CD4-positive, alpha-beta T cell (primary cell): ENCODE results near the gene SCN8A. TPM values are rescaled to one million over a fixed set of nuclear protein-coding genes. Genes with fewer than 3 reads are reported as not detected.

Experiments
- ATAC-seq: fragments of 200-7000 bp; cut with Tn5 transposase; one replicate; pipeline ENCODE4 v1.10.0; 2022; ENCODE audit warnings: mild to moderate bottlenecking; ENCODE audit not compliant: poor library complexity
- CTCF ChIA-PET: fragments of 350-600 bp; sonication (Branson Sonifier 250); formaldehyde crosslinking; loops from one replicate; lab custom pipeline; 2021; ENCODE audit warnings: antibody characterized with exemption, inconsistent platforms; lab: Charles Lee
- POLR2A ChIA-PET: fragments of 350-600 bp; sonication (Branson Sonifier 250); formaldehyde crosslinking; loops from one replicate; lab custom pipeline; 2021; ENCODE audit warnings: antibody characterized with exemption, inconsistent platforms; lab: Charles Lee
- DNase-seq, 14 experiments: peaks; one replicate each; pipeline ENCODE4 v3.0.0-alpha.2; 2013 to 2020; ENCODE audit warnings: mixed read lengths in 2 of 14
- H3K27ac ChIP-seq, 2 donors: one replicate each; pipeline versions ENCODE4 v1.5.1 to v1.7.0; 2013; ENCODE audit warnings: low read length in 2 of 2, low read depth in 1 of 2, mild to moderate bottlenecking in 1 of 2
- H3K27me3 ChIP-seq, 2 experiments: 1 replicate in 1 of 2; 2 replicates in 1 of 2; pipeline versions ENCODE4 v1.6.1 to v1.7.0; 2013; ENCODE audit warnings: low read length in 2 of 2, control low read depth in 1 of 2, mild to moderate bottlenecking in 1 of 2, moderate library complexity in 1 of 2; ENCODE audit not compliant: insufficient read depth in 2 of 2, control insufficient read depth in 1 of 2
- H3K36me3 ChIP-seq: one replicate; pipeline ENCODE4 v1.6.1; 2013; ENCODE audit warnings: low read length, control low read depth; ENCODE audit not compliant: insufficient read depth
- H3K4me1 ChIP-seq: one replicate; pipeline ENCODE4 v1.6.1; 2013; ENCODE audit warnings: low read length, control low read depth; ENCODE audit not compliant: insufficient read depth
- H3K4me3 ChIP-seq: one replicate; pipeline ENCODE4 v1.5.1; 2013; ENCODE audit warnings: mild to moderate bottlenecking, low read length, moderate library complexity
- H3K9me3 ChIP-seq, 2 experiments: 1 replicate in 1 of 2; 2 replicates in 1 of 2; pipeline versions ENCODE4 v1.6.1 to v1.7.0; 2013; ENCODE audit warnings: low read length in 2 of 2, mild to moderate bottlenecking in 2 of 2, control low read depth in 1 of 2, moderate library complexity in 1 of 2; ENCODE audit not compliant: control insufficient read depth in 1 of 2, insufficient read depth in 1 of 2
- H3K27ac Mint-ChIP-seq: one replicate; pipeline ENCODE4 v1.8.0; 2020; ENCODE audit warnings: mixed read lengths
- H3K27me3 Mint-ChIP-seq: one replicate; pipeline ENCODE4 v1.8.0; 2021; ENCODE audit warnings: mixed read lengths
- H3K36me3 Mint-ChIP-seq: one replicate; pipeline ENCODE4 v1.8.0; 2021; ENCODE audit warnings: low read depth, mixed read lengths
- H3K4me1 Mint-ChIP-seq: one replicate; pipeline ENCODE4 v1.8.0; 2021; ENCODE audit warnings: low read depth, mixed read lengths
- H3K4me3 Mint-ChIP-seq: one replicate; pipeline ENCODE4 v1.8.0; 2020; ENCODE audit warnings: mild to moderate bottlenecking, mixed read lengths
- H3K9me3 Mint-ChIP-seq: one replicate; pipeline ENCODE4 v1.8.0; 2020; ENCODE audit warnings: mixed read lengths
- CTCF ChIP-seq: fragments of 200-600 bp; IDR thresholded peaks from one replicate; pipeline ENCODE4 v1.8.0; 2022; ENCODE audit warnings: antibody characterized with exemption, mild to moderate bottlenecking
- intact Hi-C, 2 experiments: fragments of 100-400 bp; cut with DNase I in 1 of 2; cut with micrococcal nuclease in 1 of 2; formaldehyde crosslinking; loops; one replicate each; pipeline versions ENCODE4 v1.15.1 to v1.9.0; 2023 to 2025; cut with DNase I, micrococcal nuclease
- total RNA-seq, 174 experiments: library from RNA in 2 of 174; stranded (reverse) in 2 of 174; gene quantifications; one replicate each; pipeline ENCODE4 v1.2.3 and lab custom pipeline; 2021 to 2026

Gene SCN8A
- total RNA-seq, 2 experiments from 2014 or later = 0.14 to 0.36 TPM

GRCh38 chr12:51694146-51694545, 103.1 kb downstream of the SCN8A start:
- Mint-ChIP-seq H3K27me3 (peaks cover under 1% of the 10 kb centered on the region), H3K4me3 (no peak overlapping the region), H3K27ac (no peak overlapping the region), H3K9me3 (no peaks in the 10 kb centered on the region), H3K4me1 (no peaks in the 10 kb centered on the region), H3K36me3 (no peaks in the 10 kb centered on the region)
- intact Hi-C loops = no loop called here
- TF ChIP-seq CTCF = no peak
- Histone ChIP-seq H3K27me3 (no peaks in the 10 kb centered on the region), H3K4me3 (no peak overlapping the region), H3K27ac (no peak overlapping the region), H3K36me3 (no peaks in the 10 kb centered on the region), H3K4me1 (no peaks in the 10 kb centered on the region), H3K9me3 (no peaks in the 10 kb centered on the region)
- DNase-seq = no peak
- no peak for ATAC-seq
- CTCF ChIA-PET = no interaction called here
- POLR2A ChIA-PET = no interaction called here

- H3K4me3 Mint-ChIP-seq = no peak overlapping the region
- TF ChIP-seq CTCF = no peak
- DNase-seq (no peak), ATAC-seq (no peak)
- Histone ChIP-seq H3K4me1 (no peaks in the 10 kb centered on the region), H3K9me3 (no peaks in the 10 kb centered on the region), H3K4me3 (no peak overlapping the region), H3K36me3 (no peaks in the 10 kb centered on the region), H3K27me3 (no peaks in the 10 kb centered on the region), H3K27ac (no peak overlapping the region)
- H3K27me3 Mint-ChIP-seq = peaks cover 4% of the 10 kb centered on the region
- H3K4me1 Mint-ChIP-seq = no peaks in the 10 kb centered on the region
- H3K27ac Mint-ChIP-seq = no peak overlapping the region
- POLR2A ChIA-PET = no interaction called here
- intact Hi-C loops = no loop called here
- no peaks in the 10 kb centered on the region for H3K9me3 Mint-ChIP-seq
- no peaks in the 10 kb centered on the region for H3K36me3 Mint-ChIP-seq
- CTCF ChIA-PET = no interaction called here
Measured at GRCh38 chr12:51695241-51696010, 104.4 kb downstream of the SCN8A start.

- no peak overlapping the region for H3K4me3 Mint-ChIP-seq
- ATAC-seq (no peak), DNase-seq (no peak)
- Histone ChIP-seq H3K36me3 (no peaks in the 10 kb centered on the region), H3K4me3 (no peak overlapping the region), H3K4me1 (no peaks in the 10 kb centered on the region), H3K27ac (no peak overlapping the region), H3K9me3 (no peaks in the 10 kb centered on the region), H3K27me3 (no peaks in the 10 kb centered on the region)
- H3K9me3 Mint-ChIP-seq = no peaks in the 10 kb centered on the region
- H3K27ac Mint-ChIP-seq = no peak overlapping the region
- ChIA-PET CTCF (no interaction called here), POLR2A (no interaction called here)
- intact Hi-C loops = no loop called here
- H3K4me1 Mint-ChIP-seq = no peaks in the 10 kb centered on the region
- no peak for TF ChIP-seq CTCF
- no peaks in the 10 kb centered on the region for H3K36me3 Mint-ChIP-seq
- H3K27me3 Mint-ChIP-seq = peaks cover 4% of the 10 kb centered on the region
Measured at GRCh38 chr12:51699219-51699618, 108.2 kb downstream of the SCN8A start.
